Glomerular visceral epithelial cell (primary cell): ENCODE data around the gene ZBTB16.

Experiments used
- DNase-seq: peaks from one replicate; pipeline ENCODE4 v3.0.0-alpha.2; 2016; ENCODE audit errors: extremely low spot score

Gene ZBTB16

DNA sequence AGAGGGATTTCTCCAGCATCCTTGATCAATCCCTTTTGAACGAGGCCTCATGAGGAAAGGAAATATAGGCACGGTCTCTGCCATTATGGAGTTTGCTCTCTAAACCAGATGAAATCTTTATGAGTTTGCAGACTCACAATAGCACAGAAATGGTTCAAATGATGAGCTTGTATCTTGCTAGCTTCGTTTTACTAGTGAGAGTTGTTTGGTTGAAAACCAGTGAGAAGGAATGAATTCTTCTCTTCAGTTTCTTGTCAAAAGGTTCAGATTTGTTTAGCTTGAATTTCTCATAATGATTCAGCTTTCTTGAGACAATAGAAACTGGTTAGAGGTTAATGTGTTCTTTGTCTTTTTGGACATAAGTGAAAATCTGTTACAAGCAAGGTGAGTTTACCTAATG lies 92.7 kb downstream of the ZBTB16 start:
- DNase-seq = no peak

DNA sequence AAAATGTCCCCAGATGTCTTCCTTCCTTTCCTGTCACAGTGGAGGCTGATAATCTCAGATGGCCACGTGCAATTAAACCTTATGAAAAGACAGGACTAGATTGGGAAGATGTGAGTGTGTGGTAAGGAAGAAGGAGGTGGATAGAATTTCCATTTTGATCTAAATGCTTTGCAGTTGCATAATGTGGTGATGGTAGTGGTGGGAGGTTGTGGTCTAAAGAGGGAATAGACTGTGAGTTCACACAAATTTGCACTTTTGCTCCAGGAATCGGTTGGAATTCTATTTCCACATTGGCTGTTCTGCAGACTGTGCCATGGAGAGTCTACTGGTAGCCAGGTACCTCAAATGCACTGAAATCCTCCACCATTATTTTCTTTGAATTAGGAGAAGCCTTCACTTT lies 93.3 kb downstream of the ZBTB16 start:
- no peak for DNase-seq

GRCh38 chr11:114153224-114153623 lies 93.7 kb downstream of the ZBTB16 start:
- no peak for DNase-seq

GRCh38 chr11:114154271-114155047 lies 94.9 kb downstream of the ZBTB16 start:
- no peak for DNase-seq

DNA sequence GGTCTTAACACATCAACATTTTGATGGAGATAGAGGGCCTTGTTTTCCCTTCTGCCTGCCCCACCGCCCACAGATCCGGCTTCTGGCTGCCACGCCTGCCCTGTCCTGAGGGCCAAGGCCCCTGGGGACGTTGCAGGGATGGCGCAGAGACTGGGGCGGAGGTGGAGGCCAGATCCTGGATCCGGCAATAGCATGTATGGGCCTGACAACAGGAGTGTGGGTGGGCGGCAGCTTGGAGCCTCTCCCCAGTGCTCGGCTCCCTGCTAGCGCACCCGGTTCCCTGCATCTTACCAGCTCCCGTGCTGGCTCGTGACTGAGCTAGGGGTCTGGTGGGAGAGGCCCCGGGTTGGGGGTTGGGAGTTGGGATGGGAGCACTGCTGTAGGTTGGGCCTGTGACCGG lies 95.6 kb downstream of the ZBTB16 start:
- no peak for DNase-seq

GRCh38 chr11:114156131-114156581 lies 96.6 kb downstream of the ZBTB16 start:
- DNase-seq = no peak

DNA sequence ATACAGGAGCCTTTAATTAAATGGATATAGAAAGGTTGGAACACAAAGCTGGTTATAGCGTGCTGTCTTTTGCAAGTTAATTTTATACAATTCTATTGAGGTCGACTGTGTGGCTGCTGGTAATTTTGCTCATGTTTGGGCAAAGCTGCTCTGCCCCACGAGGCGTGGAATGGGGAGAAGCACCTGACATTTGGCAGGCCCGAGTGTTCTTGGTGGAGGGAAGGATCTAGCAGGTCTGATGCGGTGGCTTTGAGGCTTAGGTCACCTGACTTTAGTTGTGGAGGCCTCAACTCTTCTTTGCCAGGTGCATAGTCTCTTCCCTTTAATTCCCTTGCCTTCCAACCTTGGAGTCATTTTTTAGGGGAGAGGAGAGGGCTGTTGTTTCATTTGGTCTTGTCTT lies 97.3 kb downstream of the ZBTB16 start:
- no peak for DNase-seq

GRCh38 chr11:114157476-114158050 lies 98.1 kb downstream of the ZBTB16 start:
- no peak for DNase-seq

GRCh38 chr11:114158421-114158820 lies 98.9 kb downstream of the ZBTB16 start:
- DNase-seq = no peak

- no peak for DNase-seq
These were observed 99.4 kb downstream of the ZBTB16 start for GRCh38 chr11:114158886-114159285.

- no peak for DNase-seq
These were observed 99.8 kb downstream of the ZBTB16 start for GRCh38 chr11:114159320-114159719.

DNA sequence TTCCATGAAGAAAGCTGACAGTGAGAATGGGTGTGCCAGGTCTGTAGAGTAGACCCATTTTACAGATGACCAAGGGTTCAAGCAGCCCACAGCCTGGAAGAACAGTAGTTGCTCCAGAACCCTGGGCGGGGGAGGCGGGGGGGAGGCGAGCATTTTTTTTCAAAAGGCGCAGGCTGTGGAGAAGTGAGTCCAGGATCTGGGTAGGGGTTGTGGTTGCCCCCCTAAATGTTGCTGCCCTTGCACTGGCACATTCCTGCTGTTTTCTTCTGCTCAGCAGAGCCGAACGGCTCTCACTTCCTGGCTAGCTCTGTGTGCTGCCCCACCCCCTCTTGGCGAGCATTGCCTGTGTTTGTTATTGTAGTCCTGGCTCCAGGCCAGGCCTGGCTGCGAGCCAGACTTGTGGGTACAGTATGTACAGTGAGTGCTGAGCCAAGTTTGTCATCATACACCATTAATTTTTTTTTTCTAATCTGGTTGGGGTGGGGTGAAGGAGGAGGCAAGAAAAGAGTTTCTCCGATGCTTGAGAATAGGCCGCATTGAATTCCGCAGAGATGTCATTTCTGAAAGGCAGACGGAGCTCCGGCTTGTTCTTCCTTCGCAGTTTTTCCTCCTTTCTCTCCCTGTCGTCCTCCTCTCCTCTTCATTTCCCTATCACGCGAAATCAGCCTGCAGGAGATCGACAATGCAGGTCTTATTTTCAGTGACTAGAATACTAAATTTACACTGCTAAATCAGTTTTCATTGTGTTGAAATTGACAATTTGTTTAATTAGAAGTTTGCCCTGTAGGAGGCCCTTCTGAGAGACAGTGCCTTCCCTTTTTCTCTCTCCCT lies 100.5 kb downstream of the ZBTB16 start:
- peak; percentile 98 for DNase-seq

DNA sequence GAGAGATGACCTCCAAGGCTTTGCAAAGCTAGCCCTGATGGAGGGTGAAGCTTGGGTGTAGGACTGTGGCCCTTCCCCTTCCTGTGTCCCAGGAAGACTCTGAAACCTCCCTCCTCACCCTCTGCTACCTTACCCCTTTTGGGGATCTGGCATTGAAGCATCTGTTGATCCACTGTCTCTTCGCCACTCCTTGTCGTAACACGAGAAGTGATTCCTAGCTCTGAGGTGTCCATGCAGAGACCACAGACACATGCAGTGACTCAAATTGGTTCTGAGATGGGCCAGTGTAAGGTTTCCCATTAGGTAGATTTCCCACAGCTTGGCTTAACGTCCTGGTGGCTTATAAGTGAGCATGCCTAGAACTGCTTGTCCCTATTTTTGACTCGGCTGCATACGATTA lies 101.4 kb downstream of the ZBTB16 start:
- DNase-seq = no peak

GRCh38 chr11:114161486-114162250 lies 102.2 kb downstream of the ZBTB16 start:
- DNase-seq = no peak

- peak; percentile 90 for DNase-seq
These were observed 103.2 kb downstream of the ZBTB16 start for GRCh38 chr11:114162719-114163123.

GRCh38 chr11:114163229-114163631 lies 103.7 kb downstream of the ZBTB16 start:
- no peak for DNase-seq

DNA sequence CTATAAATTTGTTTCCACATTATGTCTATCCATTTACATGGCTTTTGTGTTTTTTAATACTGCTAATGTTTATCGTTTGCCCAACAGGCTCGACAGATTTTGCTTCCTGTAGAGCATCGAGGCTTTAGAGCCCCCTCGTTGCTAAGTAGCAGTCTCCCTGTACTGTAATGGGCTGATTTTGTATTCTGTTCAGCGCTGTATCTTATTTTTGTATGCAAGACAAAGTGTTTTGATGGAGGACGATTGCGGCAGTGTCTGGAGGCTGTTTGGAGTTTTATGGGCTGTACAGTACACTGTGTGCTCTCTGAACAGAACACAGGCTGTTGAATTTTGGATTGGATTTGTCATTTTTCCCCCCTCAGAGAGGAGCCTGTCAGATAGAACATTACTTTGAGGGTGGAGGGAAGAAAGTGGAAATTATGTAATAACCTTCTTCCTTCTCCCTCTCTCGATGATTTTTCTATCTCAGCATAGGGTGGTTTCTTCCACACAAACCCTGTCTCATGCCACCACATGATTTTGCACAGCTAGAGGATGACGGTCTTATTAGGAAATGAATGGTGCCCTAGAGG lies 104.4 kb downstream of the ZBTB16 start:
- DNase-seq = no peak

DNA sequence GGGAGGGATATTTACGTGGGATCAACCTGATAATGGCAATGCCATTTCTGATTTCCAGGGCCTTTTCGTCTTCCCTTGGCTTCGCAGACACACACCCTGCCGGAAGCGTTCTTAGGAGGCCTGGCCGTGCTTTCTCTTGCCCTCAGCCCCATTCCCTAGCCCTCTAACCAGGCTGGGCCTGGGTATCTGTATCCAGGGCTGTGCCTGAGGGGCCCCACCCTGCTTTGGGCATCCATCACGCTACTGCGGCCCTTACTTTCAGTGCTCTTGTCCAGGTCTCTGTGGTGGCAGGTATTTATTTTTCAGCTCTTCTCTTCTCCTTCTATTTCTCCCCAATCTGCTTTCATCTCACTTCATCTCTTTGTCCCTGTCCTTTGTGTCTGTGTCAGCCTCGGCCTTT lies 105.0 kb downstream of the ZBTB16 start:
- DNase-seq = no peak

DNA sequence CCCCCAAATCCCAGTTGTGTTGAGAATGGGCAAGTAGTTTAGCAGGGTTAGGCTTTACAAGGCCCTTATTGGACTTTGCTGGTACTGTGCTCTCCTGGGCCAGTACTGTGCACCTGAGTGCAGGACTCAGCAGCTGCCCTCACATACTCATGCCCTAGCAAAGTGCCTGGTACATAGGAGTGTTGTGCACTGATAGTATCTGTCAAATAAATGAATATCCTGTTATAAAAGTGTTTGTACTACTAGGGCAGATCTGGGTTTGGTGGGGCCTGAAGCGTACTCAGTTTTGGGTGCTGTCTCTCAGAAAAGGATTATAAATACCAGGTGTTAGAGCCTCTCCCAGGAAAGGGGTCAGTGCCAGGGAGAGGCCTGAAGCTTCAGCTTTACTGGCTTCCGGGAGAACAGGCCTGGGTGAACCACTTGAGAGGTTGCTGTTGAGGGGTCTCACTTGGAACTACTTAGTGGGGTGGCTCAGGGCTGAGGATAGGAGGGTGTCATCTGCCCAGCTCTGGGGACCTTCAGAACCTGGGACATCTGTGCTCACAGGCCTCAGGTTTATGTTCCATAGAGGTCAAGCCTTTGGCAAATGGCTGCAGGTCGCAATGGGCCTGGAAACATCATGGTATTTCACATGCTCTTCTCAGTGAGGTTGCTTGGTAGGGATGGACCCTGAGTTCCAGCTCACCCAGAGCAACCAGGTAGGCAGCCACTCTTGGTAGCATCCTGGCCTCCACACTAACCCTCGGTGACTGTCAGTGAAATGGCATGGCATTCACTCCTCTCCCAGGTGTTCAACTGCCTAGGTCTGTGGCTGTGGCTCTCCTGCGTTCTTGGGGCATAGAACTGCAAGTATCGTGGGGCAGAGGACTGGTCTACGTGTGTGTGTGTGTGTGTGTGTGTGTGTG lies 106.1 kb downstream of the ZBTB16 start:
- DNase-seq = no peak

DNA sequence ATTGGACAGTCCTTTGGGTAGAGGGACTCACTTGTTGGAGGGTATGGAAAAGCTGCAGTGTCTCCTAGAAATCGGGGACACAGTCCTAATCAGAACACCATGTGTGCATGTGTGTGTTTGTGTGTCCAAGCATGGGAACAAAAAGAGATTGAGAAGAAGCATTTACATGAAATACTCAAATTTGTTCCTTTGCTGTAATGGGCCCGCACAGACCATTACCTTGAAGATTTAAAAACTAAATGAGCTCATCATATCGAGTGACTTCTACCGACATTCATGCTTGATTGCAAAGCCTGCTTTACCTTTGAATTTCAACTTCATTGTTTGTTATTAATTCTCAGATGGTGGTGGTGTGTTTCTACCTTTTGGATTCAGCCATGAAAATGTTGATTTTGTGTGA lies 106.9 kb downstream of the ZBTB16 start:
- DNase-seq = no peak
